Spleen (tissue), 7 donors: ENCODE data around the gene KMT5C.

Experiments used
- POLR2A ChIP-seq, 3 donors: fragments of 450-650 bp; IDR thresholded peaks; one replicate each; pipeline ENCODE4 v1.5.1; 2017; ENCODE audit warnings: antibody characterized with exemption in 3 of 3, mild to moderate bottlenecking in 1 of 3
- POLR2AphosphoS5 ChIP-seq, 3 donors: sonication (generic); formaldehyde crosslinking; IDR thresholded peaks; one replicate each; pipeline ENCODE4 v1.5.1; 2017; ENCODE audit warnings: antibody characterized with exemption in 3 of 3
- TF ChIP-seq, protein P1 (sequence below), 11 experiments: fragments of 200-600 bp in 7 of 11; fragments of 450-650 bp in 4 of 11; sonication (generic) in 4 of 11; IDR thresholded peaks in 8 of 11; conservative IDR thresholded peaks in 3 of 11; 1 replicate in 7 of 11; 2 replicates in 4 of 11; pipeline versions ENCODE4 v1.4.0 to v1.8.0; 2016 to 2021; ENCODE audit warnings: antibody characterized with exemption in 11 of 11, inconsistent platforms in 4 of 11, mild to moderate bottlenecking in 1 of 11
- donor health status: DM: no; HTN: no; CAD: no; lungs with moderate emphysema.
- donor health status: DM: no; HTN: no; CAD: no.
- donor health status: DM: no; HTN: no; CAD: no.

DNA sequence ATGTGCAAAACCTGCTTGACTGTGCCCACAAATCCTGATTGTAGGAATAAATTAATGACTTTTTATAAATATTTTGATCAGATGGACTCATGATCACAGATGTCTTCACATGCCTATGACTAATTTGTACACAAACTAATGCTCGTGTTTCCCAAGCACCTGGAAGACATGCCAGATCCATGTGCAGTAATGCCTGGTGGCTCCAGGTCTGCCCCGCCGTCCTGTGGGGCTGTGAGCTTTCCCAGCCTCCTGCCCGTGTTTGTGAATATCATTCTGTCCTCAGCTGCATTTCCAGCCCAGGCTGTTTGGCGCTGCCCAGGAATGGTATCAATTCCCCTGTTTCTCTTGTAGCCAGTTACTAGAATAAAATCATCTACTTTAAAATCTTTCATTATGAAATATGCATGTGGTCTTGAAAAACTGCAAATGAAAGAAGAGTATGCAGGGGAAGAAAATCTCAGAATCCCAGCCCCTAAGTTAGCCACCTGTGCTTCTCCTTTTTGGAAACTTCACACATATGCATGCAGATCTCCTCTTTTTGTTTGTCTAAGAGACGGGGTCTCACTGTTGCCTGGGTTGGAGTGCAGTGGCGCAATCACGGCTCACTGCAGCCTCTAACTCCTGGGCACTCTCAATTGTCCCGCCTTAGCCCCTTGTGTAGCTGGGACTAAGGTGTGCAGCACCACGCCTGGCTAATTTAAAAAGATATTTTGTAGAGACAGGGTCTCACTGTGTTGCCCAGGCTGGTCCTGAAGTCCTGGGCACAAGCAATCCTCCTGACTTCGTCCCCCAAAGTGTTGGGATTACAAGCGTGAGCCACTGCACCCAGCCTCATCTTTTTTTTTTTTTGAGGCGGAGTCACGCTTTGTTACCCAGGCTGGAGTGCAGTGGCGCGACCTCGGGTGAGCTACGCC, 52.3 kb downstream of the KMT5C start:
- TF ChIP-seq, protein P1, sequence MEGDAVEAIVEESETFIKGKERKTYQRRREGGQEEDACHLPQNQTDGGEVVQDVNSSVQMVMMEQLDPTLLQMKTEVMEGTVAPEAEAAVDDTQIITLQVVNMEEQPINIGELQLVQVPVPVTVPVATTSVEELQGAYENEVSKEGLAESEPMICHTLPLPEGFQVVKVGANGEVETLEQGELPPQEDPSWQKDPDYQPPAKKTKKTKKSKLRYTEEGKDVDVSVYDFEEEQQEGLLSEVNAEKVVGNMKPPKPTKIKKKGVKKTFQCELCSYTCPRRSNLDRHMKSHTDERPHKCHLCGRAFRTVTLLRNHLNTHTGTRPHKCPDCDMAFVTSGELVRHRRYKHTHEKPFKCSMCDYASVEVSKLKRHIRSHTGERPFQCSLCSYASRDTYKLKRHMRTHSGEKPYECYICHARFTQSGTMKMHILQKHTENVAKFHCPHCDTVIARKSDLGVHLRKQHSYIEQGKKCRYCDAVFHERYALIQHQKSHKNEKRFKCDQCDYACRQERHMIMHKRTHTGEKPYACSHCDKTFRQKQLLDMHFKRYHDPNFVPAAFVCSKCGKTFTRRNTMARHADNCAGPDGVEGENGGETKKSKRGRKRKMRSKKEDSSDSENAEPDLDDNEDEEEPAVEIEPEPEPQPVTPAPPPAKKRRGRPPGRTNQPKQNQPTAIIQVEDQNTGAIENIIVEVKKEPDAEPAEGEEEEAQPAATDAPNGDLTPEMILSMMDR (IDR thresholded peaks at IDR 0.05 in 8 of 11, conservative IDR thresholded peaks at IDR 0.05 in 3 of 11): no peak
- TF ChIP-seq POLR2AphosphoS5 (IDR thresholded peaks at IDR 0.05) (no peak), POLR2A (IDR thresholded peaks at IDR 0.05) (no peak)
